HG02943 (cell line): ENCODE results near the gene CDH1.
A peak's percentile ranks its signal among the peaks of the same experiment; 100 is the strongest.
"Not testable (repeated sequence)": the region's sequence is repeated elsewhere in the genome, so short reads cannot be mapped to it uniquely, and the experiment has no call there.

Experiments used
- ATAC-seq: cut with Tn5 transposase; IDR thresholded peaks from one replicate; pipeline ENCODE4 v1.9.1; 2021; ENCODE audit warnings: mild to moderate bottlenecking, low read depth, moderate library complexity; ENCODE audit not compliant: unreplicated experiment

Gene CDH1

DNA sequence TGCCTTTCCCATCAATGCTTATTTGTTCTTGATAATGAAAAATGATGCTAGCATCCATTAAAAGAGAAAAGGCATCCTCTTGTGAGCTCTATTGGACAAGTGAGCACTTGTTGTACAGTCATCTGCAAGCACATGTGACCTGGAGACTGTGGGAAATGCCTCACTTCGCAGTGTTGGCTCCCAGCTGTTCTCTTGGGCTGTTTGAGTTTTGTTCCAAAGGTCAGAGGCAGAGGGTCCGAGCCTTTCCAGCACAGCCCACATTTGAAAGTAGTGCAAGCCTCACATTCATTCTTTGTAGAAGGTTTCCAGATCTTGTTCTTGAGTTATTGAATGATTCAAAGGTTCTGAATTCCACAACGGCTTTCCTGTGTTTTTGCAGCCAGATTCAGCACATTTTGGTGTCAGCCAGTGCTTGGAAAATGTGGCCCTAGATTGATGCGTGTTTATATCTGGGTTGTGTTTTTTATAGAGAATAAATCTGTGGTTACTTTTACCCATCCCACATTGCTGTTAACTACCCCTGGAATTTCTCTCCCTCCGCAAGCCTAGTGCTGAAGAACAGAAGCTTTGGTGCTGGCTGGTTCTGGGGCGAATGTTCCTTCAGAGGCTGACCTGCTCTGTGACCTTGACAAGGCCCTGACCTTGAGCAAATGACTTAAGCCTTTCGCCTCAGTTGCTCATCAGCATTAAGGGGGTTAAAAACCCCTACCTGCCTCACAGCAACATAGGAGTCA lies 49.8 kb downstream of the CDH1 start:
- no peak for ATAC-seq

DNA sequence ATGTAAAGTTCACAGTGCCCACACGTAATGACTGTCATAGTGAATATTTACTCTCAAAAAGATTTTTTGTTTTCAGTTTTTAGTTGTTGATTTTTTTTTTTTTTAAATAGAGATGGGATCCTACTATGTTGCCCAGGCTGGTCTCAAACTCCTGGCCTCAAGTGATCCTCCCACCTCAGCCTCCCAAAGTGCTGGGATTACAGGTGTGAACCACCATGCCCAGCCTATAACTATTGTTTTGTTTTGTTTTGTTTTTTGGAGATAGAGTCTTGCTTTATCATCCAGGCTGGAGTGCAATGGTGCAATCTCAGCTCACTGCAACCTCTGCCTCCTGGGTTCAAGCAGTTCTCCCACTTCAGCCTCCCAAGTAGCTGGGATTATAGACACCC lies 50.3 kb downstream of the CDH1 start:
- not testable (repeated sequence) for ATAC-seq

DNA sequence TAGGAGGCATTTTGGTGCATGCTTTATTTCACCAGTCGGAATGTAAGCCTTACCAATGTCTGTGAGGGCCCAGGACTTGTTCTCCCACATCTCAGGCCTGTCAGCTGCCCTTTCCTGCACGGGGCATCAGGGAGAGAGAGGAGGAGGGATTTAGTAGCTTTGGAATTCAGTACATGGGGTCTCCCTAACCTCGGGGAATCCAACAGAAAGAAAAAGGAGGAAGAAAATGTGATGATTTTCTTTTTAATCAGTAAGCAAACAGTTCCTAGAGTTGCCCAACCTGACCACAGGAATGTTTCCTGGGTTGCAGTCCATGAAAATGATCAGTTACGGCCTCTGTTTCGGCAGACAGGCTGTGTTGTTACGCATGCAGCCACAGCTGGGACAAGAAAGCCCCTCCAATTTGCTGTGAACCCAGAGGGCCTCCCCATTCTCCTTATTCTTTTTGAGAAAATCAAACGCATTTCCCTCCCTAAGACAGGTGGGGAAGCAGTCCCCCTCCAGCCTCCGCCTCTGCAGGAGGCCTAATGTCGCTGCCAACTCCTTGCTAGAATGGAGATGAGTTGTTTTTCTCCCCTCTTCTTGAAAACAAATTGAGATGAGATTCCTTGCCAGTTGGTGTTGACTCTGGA lies 53.2 kb downstream of the CDH1 start:
- no peak for ATAC-seq

DNA sequence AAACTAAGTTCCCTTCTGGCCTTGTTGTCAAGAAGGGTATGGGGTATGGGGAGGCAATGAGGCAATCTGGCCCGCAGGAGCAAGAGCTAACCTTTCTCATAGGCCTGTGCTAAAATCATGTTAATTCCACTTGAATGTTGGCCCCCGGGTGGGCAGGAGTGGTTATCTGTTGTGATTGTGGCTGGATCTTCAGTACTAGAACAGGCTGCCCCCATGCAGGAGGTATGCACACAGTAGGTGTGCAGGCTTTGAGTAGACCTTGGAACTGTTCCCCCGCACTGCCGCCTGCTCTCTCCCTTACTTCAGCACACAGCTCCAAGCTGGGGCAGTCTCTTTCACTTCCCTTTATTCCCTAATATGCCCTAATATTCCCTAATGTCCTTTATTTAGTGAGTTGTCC lies 53.9 kb downstream of the CDH1 start:
- no peak for ATAC-seq

DNA sequence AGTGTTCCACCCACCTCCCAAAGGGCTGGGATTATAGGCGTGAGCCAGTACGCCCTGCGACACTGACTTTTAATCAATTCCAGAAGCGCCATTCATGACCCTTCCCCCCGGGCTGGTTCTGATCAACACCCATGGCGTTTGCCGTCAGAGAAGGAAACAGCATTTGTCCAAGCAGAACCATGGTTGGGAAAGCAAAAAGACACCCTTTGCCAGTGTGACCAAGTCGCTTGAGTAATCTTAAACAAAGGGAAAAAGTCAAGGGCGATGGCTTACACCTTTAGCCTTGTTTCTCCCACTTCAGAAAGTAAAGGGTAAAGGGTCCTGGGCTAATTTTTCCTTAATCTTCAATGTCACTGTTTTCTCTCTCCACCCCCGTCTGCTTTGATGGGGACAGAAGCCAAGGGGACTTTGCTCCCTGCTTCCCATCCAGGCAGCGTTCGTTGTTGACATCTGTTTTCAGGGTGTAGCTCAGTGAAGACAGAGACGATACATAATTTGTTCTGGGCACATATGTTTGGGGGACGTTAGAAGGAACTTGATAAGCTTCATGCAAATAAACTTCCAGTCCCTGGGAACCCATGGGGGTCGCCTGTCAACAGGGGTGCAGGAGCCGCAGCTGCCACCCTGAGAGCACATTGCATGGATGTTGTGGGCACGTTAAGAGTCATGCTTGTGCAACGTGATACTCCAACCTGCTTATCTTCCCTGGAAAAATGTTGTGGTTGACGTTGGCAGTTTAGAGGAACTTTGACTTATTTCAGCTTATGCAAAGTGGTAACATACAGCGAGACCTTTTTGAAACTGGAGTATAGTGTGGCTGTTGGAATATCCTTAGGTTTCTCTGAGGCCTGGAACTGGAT lies 55.6 kb downstream of the CDH1 start:
- ATAC-seq = no peak

DNA sequence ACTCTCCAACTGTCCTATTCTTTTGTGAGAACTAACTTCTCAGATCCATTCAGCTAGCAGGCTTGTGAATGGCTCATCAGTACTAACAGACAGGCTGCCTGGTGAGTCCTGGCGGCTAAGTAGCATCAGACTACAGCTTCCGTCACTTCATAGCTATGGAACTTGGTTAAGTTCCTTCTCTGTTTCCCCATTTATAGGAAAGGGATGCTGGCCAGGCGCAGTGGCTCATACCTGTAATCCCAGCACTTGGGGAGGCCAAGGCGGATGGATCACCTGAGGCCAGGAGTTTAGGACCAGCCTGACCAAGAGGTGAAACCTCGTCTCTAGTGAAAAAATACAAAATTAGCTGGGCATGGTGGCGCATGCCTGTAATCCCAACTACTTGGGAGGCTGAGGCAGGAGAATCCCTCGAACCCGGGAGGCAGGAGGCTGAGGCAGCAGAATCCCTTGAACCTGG lies 56.3 kb downstream of the CDH1 start:
- ATAC-seq = no peak

DNA sequence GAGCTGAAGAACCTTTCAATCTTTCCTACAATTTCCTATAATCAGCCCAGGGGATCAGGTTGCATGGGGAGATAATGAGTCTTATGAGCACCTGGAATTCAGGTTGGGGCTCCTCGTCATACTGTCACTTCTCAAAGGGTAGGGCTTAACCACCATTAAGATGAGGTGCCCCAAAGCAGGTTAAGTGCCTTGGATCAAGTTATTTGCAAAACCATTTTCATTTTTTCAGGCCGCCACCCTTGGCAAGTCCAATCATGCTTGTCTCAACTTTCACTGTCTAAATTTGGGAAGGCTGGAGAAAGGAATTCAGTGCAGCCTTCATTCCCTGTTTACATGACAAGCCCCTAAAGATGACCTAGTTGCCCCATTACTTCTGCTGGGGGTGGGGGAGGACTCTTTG lies 61.3 kb downstream of the CDH1 start:
- no peak for ATAC-seq

DNA sequence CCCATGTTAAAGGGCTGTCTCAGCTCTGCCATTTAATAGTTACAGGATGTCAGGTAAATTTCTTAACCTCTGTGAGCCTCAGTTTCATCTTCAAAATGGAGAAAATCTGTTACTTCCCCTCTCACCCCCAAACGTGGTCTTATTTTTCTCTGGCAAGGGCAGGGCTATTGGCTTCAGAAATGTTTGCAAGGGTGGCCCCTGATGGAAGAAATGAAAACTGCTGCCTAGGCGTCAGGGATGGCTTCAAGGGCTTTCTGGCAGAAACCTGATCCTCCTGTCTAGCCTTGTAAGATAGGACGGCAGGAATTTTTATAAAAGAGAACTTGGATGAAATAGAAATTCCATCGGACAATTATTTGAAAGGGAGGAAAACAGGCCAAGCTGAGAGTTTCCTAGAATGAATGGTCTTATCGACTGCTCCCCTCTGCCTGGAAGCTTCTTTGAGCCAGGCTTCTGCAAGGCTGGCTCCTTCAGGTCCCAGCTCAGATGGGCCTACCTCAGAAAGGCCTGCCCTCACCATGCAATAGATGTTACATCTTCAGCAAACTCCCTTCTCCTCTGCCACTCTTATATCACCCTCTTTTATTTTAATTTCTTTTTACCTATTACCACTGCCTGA lies 63.3 kb downstream of the CDH1 start:
- peak; percentile 72 for ATAC-seq

DNA sequence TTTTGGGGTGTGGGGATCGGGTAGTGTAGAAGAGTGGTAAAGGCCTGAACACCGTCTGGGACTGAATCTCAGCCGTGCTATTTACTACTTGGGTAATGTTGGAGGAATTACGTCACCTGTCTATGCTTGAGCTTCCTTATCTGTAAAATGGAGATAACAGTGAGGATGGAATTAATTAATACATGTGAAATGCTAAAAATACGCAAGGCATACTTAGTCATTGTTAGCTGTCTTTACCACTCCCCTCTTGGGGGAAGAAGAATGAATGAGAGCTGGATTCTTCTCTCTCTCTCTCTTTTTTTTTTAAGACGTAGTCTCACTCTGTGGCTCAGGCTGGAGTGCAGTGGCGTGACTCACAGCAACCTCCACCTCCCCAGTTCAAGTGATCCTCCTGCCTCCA lies 65.1 kb downstream of the CDH1 start:
- ATAC-seq = no peak

DNA sequence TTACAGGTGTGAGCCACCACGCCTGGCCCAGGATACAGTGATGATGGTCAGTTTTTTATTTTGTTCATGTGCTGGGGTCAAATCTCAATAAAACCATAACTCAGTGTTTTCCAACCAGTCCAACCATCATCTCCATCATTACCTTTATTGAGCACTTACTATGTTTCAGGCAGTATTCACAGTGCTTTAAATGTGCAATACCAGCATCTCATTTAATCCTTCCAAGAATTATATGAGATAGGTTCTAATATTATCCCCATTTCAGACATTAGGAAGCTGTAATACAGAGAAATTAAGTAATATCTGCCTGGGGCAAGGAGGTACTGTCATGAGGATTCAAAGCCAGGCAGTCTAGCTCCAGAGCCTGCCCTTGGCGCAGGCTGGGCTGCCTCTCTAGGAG lies 69.3 kb downstream of the CDH1 start:
- ATAC-seq = no peak

DNA sequence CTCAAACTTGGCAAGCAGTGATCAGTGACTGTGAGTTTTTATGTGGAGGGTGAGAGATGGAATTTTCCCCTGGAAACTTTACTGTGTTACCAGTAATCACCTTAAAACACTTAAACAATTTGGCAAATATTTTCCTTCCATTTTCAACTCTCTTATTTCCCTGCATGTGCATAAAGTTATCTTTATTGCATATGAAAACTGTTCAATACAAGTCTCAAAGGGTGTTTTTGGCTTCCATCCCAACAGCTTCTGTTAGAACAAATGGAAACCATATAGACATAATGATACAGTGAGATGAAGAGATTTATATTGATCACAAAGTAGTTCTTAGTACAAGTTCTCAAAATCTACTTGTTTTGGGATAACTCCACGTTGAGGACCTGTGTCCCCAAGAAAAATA lies 69.9 kb downstream of the CDH1 start:
- no peak for ATAC-seq

DNA sequence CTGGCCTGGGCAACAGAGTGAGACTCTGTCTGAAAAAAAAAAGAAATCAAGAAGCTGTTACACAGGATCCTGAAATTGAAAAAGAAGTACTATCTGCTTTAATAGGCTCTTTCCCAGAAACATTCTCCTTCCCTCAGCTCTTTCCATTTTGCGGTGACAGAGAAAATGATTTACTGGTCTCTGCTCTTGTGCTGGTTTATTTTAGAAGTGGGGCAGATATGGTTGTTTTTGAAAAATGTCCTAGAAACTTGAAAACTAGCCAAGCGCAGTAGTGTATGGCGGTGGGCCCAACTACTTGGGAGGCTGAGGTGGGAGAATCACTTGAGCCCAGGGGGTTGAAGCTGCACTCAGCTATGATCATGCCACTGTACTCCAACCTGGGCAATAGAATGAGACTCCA lies 77.4 kb downstream of the CDH1 start:
- ATAC-seq = no peak

DNA sequence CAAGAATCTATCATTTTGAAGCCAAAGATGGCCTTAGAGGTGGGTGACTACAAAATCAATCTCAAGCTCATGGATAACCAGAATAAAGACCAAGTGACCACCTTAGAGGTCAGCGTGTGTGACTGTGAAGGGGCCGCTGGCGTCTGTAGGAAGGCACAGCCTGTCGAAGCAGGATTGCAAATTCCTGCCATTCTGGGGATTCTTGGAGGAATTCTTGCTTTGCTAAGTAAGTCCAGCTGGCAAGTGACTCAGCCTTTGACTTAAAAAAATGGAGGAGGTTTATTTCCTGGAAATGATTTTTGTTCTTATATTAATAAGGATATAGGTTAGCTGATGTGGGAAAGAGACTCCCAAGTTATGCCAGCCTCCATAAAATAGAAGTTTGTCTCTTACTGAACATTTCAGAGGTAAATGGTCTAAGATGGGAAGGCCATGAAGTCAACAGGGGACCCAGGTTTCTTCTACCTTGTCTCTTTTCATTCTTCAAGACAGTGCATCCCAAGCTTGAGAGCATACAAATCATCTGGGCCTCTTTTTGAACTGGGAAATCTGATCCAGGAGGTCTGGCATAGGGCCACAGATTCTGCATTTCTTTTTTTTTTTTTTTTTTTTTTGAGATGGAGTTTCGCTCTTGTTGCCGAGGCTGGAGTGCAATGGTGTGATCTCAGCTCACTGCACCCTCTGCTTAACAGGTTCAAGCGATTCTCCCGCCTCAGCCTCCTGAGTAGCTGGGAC lies 86.5 kb downstream of the CDH1 start:
- ATAC-seq = no peak

DNA sequence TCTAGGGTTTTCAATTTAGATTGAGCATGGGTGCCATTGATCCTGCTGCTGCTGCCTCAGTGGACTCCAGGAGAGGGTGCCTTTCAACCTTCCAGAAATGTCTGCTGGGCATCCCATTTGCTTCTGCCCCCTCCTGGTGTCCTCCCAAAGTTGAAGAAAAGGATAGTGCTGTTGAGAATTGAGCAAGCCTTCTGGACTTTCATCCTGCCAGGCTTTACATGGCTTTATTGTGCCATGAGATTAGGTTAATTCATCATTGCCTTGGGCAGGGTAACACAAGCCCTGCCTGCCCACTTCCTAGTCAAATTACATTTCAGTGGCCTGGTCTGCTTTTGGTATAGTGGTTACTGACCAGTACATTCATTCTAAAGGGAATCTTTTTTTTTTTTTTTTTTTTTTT lies 88.3 kb downstream of the CDH1 start:
- ATAC-seq = no peak

DNA sequence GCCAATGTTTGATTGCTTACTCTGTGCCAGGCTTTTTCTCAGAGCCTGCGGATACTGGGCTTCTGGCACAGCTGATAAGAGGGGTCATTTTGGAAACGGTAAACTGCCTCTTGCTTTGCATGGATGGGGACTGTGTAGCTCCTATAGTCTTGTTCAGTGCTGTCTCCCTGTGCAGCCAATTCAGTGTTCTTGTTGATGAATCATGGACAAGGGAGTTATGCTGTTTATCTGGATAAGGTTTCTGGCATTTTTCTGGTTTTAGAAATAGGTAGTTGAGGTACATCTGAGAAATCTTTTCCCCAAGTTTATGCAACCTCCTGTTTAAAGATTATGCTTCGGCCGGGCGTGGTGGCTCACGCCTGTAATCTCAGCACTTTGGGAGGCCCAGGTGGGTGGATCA lies 89.6 kb downstream of the CDH1 start:
- ATAC-seq = no peak

DNA sequence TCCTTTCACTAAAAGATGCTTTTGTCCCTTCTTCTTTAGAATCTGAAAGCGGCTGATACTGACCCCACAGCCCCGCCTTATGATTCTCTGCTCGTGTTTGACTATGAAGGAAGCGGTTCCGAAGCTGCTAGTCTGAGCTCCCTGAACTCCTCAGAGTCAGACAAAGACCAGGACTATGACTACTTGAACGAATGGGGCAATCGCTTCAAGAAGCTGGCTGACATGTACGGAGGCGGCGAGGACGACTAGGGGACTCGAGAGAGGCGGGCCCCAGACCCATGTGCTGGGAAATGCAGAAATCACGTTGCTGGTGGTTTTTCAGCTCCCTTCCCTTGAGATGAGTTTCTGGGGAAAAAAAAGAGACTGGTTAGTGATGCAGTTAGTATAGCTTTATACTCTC lies 96.2 kb downstream of the CDH1 start:
- no peak for ATAC-seq

DNA sequence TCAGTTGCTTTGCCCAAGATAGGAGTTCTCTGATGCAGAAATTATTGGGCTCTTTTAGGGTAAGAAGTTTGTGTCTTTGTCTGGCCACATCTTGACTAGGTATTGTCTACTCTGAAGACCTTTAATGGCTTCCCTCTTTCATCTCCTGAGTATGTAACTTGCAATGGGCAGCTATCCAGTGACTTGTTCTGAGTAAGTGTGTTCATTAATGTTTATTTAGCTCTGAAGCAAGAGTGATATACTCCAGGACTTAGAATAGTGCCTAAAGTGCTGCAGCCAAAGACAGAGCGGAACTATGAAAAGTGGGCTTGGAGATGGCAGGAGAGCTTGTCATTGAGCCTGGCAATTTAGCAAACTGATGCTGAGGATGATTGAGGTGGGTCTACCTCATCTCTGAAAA lies 97.5 kb downstream of the CDH1 start:
- ATAC-seq = no peak

DNA sequence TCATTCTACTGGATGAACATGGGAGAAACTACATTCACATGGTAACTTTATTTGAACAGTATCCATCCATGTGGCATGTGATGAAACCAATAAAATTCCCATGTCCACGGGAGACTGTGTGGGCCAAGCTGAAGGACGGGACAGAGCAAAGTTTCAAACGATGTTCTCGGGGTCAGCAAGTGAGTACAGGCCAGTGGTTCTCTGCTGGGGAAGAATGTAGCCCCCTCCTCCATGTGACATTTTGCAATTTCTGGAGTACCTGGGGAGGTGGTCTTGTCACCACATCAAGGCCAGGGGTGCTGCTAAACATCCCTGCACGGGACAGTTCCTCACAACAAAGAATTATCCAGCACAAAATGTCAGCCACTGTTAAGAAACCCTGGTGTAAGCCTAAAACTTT lies 98.9 kb downstream of the CDH1 start:
- no peak for ATAC-seq

DNA sequence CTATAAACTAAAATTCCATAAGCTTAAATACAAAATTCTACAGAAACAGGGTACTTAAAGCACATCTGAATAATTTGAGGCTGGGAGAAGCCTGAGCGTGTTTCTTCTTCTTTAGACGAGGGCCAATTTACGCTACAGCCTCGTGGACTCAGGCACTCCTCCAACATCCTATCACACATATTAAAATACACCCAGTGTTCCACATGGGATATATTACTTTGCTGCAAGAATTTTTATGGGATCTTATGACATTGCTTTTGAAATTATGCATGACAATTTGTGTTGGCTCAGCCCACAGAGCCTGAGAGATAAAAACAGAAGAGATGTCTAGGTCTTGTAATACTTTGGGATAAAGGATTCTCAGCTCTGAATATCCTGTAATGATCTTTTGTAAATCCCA lies 102.7 kb downstream of the CDH1 start:
- ATAC-seq = no peak

DNA sequence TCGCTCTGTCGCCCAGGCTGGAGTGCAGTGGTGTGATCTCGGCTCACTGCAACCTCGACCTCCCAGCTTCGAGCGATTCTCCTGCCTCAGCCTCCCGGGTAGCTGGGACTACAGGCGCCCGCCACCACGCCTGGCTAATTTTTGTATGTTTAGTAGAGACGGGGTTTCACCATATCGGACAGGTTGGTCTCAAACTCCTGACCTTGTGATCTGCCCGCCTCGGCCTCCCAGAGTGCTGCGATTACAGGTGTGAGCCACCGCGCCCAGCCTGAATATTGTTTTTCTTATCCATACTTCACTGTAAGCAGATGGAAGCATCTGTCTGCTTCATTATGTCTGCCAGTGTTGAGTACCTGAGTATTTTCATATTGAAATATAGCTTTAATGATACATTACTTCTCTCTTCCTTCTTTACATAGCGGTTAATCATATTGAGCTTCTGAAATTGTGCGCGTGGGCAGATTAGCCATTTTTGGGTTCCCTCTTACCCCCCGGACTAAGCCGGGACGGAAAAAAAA lies 105.9 kb downstream of the CDH1 start:
- not testable (repeated sequence) for ATAC-seq
